ENCODE results near the gene ALDH18A1.
"Not testable (repeated sequence)": the region's sequence is repeated elsewhere in the genome, so short reads cannot be mapped to it uniquely, and the experiment has no call there.

Gene ALDH18A1

GRCh38 chr10:95648138-95648537 lies 8.4 kb downstream of the ALDH18A1 start:
- no peak overlapping the region for H3K27ac ChIP-seq (ENCODE audit: low read depth, low read length)
- no peak overlapping the region for H3K9ac ChIP-seq (ENCODE audit: low read length)
- H3K4me3 ChIP-seq (ENCODE audit: low read depth, low read length) = no peak overlapping the region
- H3K27me3 ChIP-seq (ENCODE audit: control insufficient read depth, insufficient read depth, low read length) = no peaks in the 10 kb centered on the region
- no peaks in the 10 kb centered on the region for H3K9me3 ChIP-seq (ENCODE audit: control insufficient read depth, insufficient read depth, low read depth, low read length)
- peaks cover 74% of the 10 kb centered on the region for H3K36me3 ChIP-seq (ENCODE audit: control insufficient read depth, insufficient read depth, low read length)
- H3K4me1 ChIP-seq (ENCODE audit: control insufficient read depth, insufficient read depth, low read length) = peaks cover 5% of the 10 kb centered on the region; the same call in 1 of the 2 replicates

GRCh38 chr10:95646160-95646559 lies 10.4 kb downstream of the ALDH18A1 start:
- no peaks in the 10 kb centered on the region for H3K9me3 ChIP-seq (ENCODE audit: control insufficient read depth, insufficient read depth, low read depth, low read length)
- H3K27me3 ChIP-seq (ENCODE audit: control insufficient read depth, insufficient read depth, low read length) = no peaks in the 10 kb centered on the region
- H3K9ac ChIP-seq (ENCODE audit: low read length) = no peak overlapping the region
- H3K27ac ChIP-seq (ENCODE audit: low read depth, low read length) = no peak overlapping the region
- no peak overlapping the region for H3K4me3 ChIP-seq (ENCODE audit: low read depth, low read length)
- peaks cover 72% of the 10 kb centered on the region for H3K36me3 ChIP-seq (ENCODE audit: control insufficient read depth, insufficient read depth, low read length)
- peaks cover 5% of the 10 kb centered on the region; the same call in 1 of the 2 replicates for H3K4me1 ChIP-seq (ENCODE audit: control insufficient read depth, insufficient read depth, low read length)

- Histone ChIP-seq H3K27me3 (ENCODE audit: control insufficient read depth, insufficient read depth, low read length) (no peaks in the 10 kb centered on the region), H3K4me3 (ENCODE audit: low read depth, low read length) (no peak overlapping the region), H3K36me3 (ENCODE audit: control insufficient read depth, insufficient read depth, low read length) (peaks cover 75% of the 10 kb centered on the region), H3K9me3 (ENCODE audit: control insufficient read depth, insufficient read depth, low read depth, low read length) (no peaks in the 10 kb centered on the region), H3K27ac (ENCODE audit: low read depth, low read length) (no peak overlapping the region), H3K4me1 (ENCODE audit: control insufficient read depth, insufficient read depth, low read length) (peaks cover 3% of the 10 kb centered on the region; the same call in 1 of the 2 replicates), H3K9ac (ENCODE audit: low read length) (no peak overlapping the region)
Observed at GRCh38 chr10:95644901-95645300, 11.6 kb downstream of the ALDH18A1 start.

- H3K27ac ChIP-seq (ENCODE audit: low read depth, low read length) = no peak overlapping the region
- no peak overlapping the region for H3K9ac ChIP-seq (ENCODE audit: low read length)
- peaks cover 3% of the 10 kb centered on the region; the same call in 1 of the 2 replicates for H3K4me1 ChIP-seq (ENCODE audit: control insufficient read depth, insufficient read depth, low read length)
- H3K27me3 ChIP-seq (ENCODE audit: control insufficient read depth, insufficient read depth, low read length) = no peaks in the 10 kb centered on the region
- H3K9me3 ChIP-seq (ENCODE audit: control insufficient read depth, insufficient read depth, low read depth, low read length) = no peaks in the 10 kb centered on the region
- H3K36me3 ChIP-seq (ENCODE audit: control insufficient read depth, insufficient read depth, low read length) = peaks cover 81% of the 10 kb centered on the region
- H3K4me3 ChIP-seq (ENCODE audit: low read depth, low read length) = no peak overlapping the region
Observed at GRCh38 chr10:95640891-95641315, 15.6 kb downstream of the ALDH18A1 start.

- Histone ChIP-seq H3K27ac (ENCODE audit: low read depth, low read length) (no peak overlapping the region), H3K36me3 (ENCODE audit: control insufficient read depth, insufficient read depth, low read length) (peaks cover 87% of the 10 kb centered on the region), H3K9ac (ENCODE audit: low read length) (no peak overlapping the region), H3K4me3 (ENCODE audit: low read depth, low read length) (no peak overlapping the region), H3K9me3 (ENCODE audit: control insufficient read depth, insufficient read depth, low read depth, low read length) (no peaks in the 10 kb centered on the region), H3K4me1 (ENCODE audit: control insufficient read depth, insufficient read depth, low read length) (no peaks in the 10 kb centered on the region), H3K27me3 (ENCODE audit: control insufficient read depth, insufficient read depth, low read length) (no peaks in the 10 kb centered on the region)
Observed at GRCh38 chr10:95637911-95638310, 18.6 kb downstream of the ALDH18A1 start.

- H3K27ac ChIP-seq (ENCODE audit: low read depth, low read length) = no peak overlapping the region
- H3K36me3 ChIP-seq (ENCODE audit: control insufficient read depth, insufficient read depth, low read length) = peaks cover 87% of the 10 kb centered on the region
- no peak overlapping the region for H3K9ac ChIP-seq (ENCODE audit: low read length)
- H3K27me3 ChIP-seq (ENCODE audit: control insufficient read depth, insufficient read depth, low read length) = no peaks in the 10 kb centered on the region
- no peaks in the 10 kb centered on the region for H3K4me1 ChIP-seq (ENCODE audit: control insufficient read depth, insufficient read depth, low read length)
- H3K4me3 ChIP-seq (ENCODE audit: low read depth, low read length) = no peak overlapping the region
- no peaks in the 10 kb centered on the region for H3K9me3 ChIP-seq (ENCODE audit: control insufficient read depth, insufficient read depth, low read depth, low read length)
Observed at GRCh38 chr10:95637140-95637539, 19.4 kb downstream of the ALDH18A1 start.

GRCh38 chr10:95635319-95635733 lies 21.2 kb downstream of the ALDH18A1 start:
- Histone ChIP-seq H3K4me1 (ENCODE audit: control insufficient read depth, insufficient read depth, low read length) (no peaks in the 10 kb centered on the region), H3K27me3 (ENCODE audit: control insufficient read depth, insufficient read depth, low read length) (no peaks in the 10 kb centered on the region), H3K27ac (ENCODE audit: low read depth, low read length) (no peak overlapping the region), H3K36me3 (ENCODE audit: control insufficient read depth, insufficient read depth, low read length) (peaks cover 88% of the 10 kb centered on the region), H3K4me3 (ENCODE audit: low read depth, low read length) (no peak overlapping the region), H3K9ac (ENCODE audit: low read length) (no peak overlapping the region), H3K9me3 (ENCODE audit: control insufficient read depth, insufficient read depth, low read depth, low read length) (no peaks in the 10 kb centered on the region)

- no peaks in the 10 kb centered on the region for H3K4me1 ChIP-seq (ENCODE audit: control insufficient read depth, insufficient read depth, low read length)
- no peaks in the 10 kb centered on the region for H3K27me3 ChIP-seq (ENCODE audit: control insufficient read depth, insufficient read depth, low read length)
- H3K9me3 ChIP-seq (ENCODE audit: control insufficient read depth, insufficient read depth, low read depth, low read length) = no peaks in the 10 kb centered on the region
- no peak overlapping the region for H3K27ac ChIP-seq (ENCODE audit: low read depth, low read length)
- H3K9ac ChIP-seq (ENCODE audit: low read length) = no peak overlapping the region
- peaks cover 95% of the 10 kb centered on the region for H3K36me3 ChIP-seq (ENCODE audit: control insufficient read depth, insufficient read depth, low read length)
- H3K4me3 ChIP-seq (ENCODE audit: low read depth, low read length) = no peak overlapping the region
Observed at GRCh38 chr10:95628786-95629185, 27.7 kb downstream of the ALDH18A1 start.

GRCh38 chr10:95626500-95626899 lies 30.0 kb downstream of the ALDH18A1 start:
- no peak overlapping the region for H3K4me3 ChIP-seq (ENCODE audit: low read depth, low read length)
- no peak overlapping the region for H3K9ac ChIP-seq (ENCODE audit: low read length)
- H3K27ac ChIP-seq (ENCODE audit: low read depth, low read length) = no peak overlapping the region
- no peaks in the 10 kb centered on the region for H3K27me3 ChIP-seq (ENCODE audit: control insufficient read depth, insufficient read depth, low read length)
- no peaks in the 10 kb centered on the region for H3K4me1 ChIP-seq (ENCODE audit: control insufficient read depth, insufficient read depth, low read length)
- no peaks in the 10 kb centered on the region for H3K9me3 ChIP-seq (ENCODE audit: control insufficient read depth, insufficient read depth, low read depth, low read length)
- peaks cover 78% of the 10 kb centered on the region for H3K36me3 ChIP-seq (ENCODE audit: control insufficient read depth, insufficient read depth, low read length)

GRCh38 chr10:95620415-95620814 lies 36.1 kb downstream of the ALDH18A1 start:
- H3K4me3 ChIP-seq (ENCODE audit: low read depth, low read length); H3K9me3 ChIP-seq (ENCODE audit: control insufficient read depth, insufficient read depth, low read depth, low read length); H3K9ac ChIP-seq (ENCODE audit: low read length); H3K27me3 ChIP-seq (ENCODE audit: control insufficient read depth, insufficient read depth, low read length); H3K27ac ChIP-seq (ENCODE audit: low read depth, low read length); H3K4me1 ChIP-seq (ENCODE audit: control insufficient read depth, insufficient read depth, low read length): not testable (repeated sequence)
- H3K36me3 ChIP-seq (ENCODE audit: control insufficient read depth, insufficient read depth, low read length) = peaks cover 65% of the 10 kb centered on the region

- Histone ChIP-seq H3K9ac (ENCODE audit: low read length) (no peak overlapping the region), H3K9me3 (ENCODE audit: control insufficient read depth, insufficient read depth, low read depth, low read length) (no peaks in the 10 kb centered on the region), H3K27me3 (ENCODE audit: control insufficient read depth, insufficient read depth, low read length) (no peaks in the 10 kb centered on the region), H3K36me3 (ENCODE audit: control insufficient read depth, insufficient read depth, low read length) (peaks cover 71% of the 10 kb centered on the region), H3K4me1 (ENCODE audit: control insufficient read depth, insufficient read depth, low read length) (no peaks in the 10 kb centered on the region), H3K27ac (ENCODE audit: low read depth, low read length) (no peak overlapping the region), H3K4me3 (ENCODE audit: low read depth, low read length) (no peak overlapping the region)
Observed at GRCh38 chr10:95618101-95618500, 38.4 kb downstream of the ALDH18A1 start.

GRCh38 chr10:95616446-95616845 lies 40.1 kb downstream of the ALDH18A1 start:
- H3K4me3 ChIP-seq (ENCODE audit: low read depth, low read length) = no peak overlapping the region
- H3K9ac ChIP-seq (ENCODE audit: low read length) = no peak overlapping the region
- H3K9me3 ChIP-seq (ENCODE audit: control insufficient read depth, insufficient read depth, low read depth, low read length) = no peaks in the 10 kb centered on the region
- no peaks in the 10 kb centered on the region for H3K4me1 ChIP-seq (ENCODE audit: control insufficient read depth, insufficient read depth, low read length)
- H3K27me3 ChIP-seq (ENCODE audit: control insufficient read depth, insufficient read depth, low read length) = no peaks in the 10 kb centered on the region
- H3K36me3 ChIP-seq (ENCODE audit: control insufficient read depth, insufficient read depth, low read length) = peaks cover 82% of the 10 kb centered on the region
- no peak overlapping the region for H3K27ac ChIP-seq (ENCODE audit: low read depth, low read length)
